Smooth muscle cell (in vitro differentiated cells): ENCODE data around the gene DRAM2. TPM values are rescaled to one million over a fixed set of nuclear protein-coding genes. Genes with fewer than 3 reads are reported as not detected.

Experiments
- DNase-seq: peaks from one replicate; lab custom pipeline; 2025; ENCODE audit not compliant: unreplicated experiment; lab: John Stamatoyannopoulos, UW
- H2AFZ ChIP-seq: fragments of 200-600 bp; sonication (generic); 2 replicates; pipeline ENCODE4 v1.6.0; 2016; ENCODE audit warnings: antibody characterized with exemption, low read depth, mild to moderate bottlenecking
- H3F3A ChIP-seq: fragments of 200-600 bp; sonication (generic); 2 replicates; pipeline ENCODE4 v1.6.0; 2017; ENCODE audit warnings: antibody characterized with exemption, low read depth
- H3K27ac ChIP-seq: fragments of 200-600 bp; sonication (generic); 2 replicates; pipeline ENCODE4 v1.5.1; 2016; ENCODE audit warnings: low read depth, mild to moderate bottlenecking
- H3K27me3 ChIP-seq: fragments of 200-600 bp; sonication (generic); 2 replicates; pipeline ENCODE4 v1.6.1; 2016; ENCODE audit warnings: low read depth, mild to moderate bottlenecking
- H3K36me3 ChIP-seq: fragments of 200-600 bp; sonication (generic); 2 replicates; pipeline ENCODE4 v1.5.1; 2016; ENCODE audit warnings: low read depth
- H3K4me1 ChIP-seq: fragments of 200-600 bp; sonication (generic); 2 replicates; pipeline ENCODE4 v1.5.1; 2016; ENCODE audit warnings: low read depth
- H3K4me2 ChIP-seq: fragments of 200-600 bp; sonication (generic); 2 replicates; pipeline ENCODE4 v1.6.0; 2016; ENCODE audit warnings: mild to moderate bottlenecking
- H3K4me3 ChIP-seq: fragments of 200-600 bp; sonication (generic); 2 replicates; pipeline ENCODE4 v1.5.1; 2016; ENCODE audit warnings: mild to moderate bottlenecking
- H3K79me2 ChIP-seq: fragments of 200-600 bp; sonication (generic); 2 replicates; pipeline ENCODE4 v1.6.0; 2016; ENCODE audit warnings: low read depth, mild to moderate bottlenecking
- H3K9ac ChIP-seq: fragments of 200-600 bp; sonication (generic); 2 replicates; pipeline ENCODE4 v1.6.0; 2016; ENCODE audit warnings: low read depth
- H3K9me3 ChIP-seq: fragments of 200-600 bp; sonication (generic); replicated peaks from 2 replicates; pipeline ENCODE4 v1.5.1; 2016; ENCODE audit warnings: low read depth
- H4K20me1 ChIP-seq: fragments of 200-600 bp; sonication (generic); 2 replicates; pipeline ENCODE4 v1.6.0; 2016; ENCODE audit warnings: low read depth
- WGBS: methylation state at CpG from one replicate; pipeline ENCODE4 v1.1.7; 2016; ENCODE audit warnings: low lambda C conversion rate; 5-methylcytosine and 5-hydroxymethylcytosine counted together
- polyA plus RNA-seq: library from polyadenylated mRNA; unstranded; fragments of >200 nt; fragmentation: Nextera tagmentation; extraction: Ambion mirVana; gene quantifications from 2 replicates; pipeline ENCODE4 v1.2.1, GENCODE V29; 2016
- total RNA-seq: library from RNA; depleted of rRNA; stranded (reverse); fragments of >200 nt; gene quantifications from 2 replicates; pipeline ENCODE4 v1.2.3, GENCODE V29; 2014
- TF ChIP-seq, protein P1 (sequence below): fragments of 200-600 bp; sonication (generic); IDR thresholded peaks from 2 replicates; pipeline ENCODE4 v1.5.1; 2017; ENCODE audit warnings: borderline replicate concordance, mild to moderate bottlenecking, antibody characterized with exemption; ENCODE audit not compliant: insufficient read depth, poor library complexity, severe bottlenecking

The DRAM2 gene
- total and polyA plus RNA-seq, 2 experiments from 2014 or later: 80.3 to 122 TPM

GRCh38 chr1:111154021-111154999, 14.4 kb upstream of the DRAM2 start:
- TF ChIP-seq, protein P1, sequence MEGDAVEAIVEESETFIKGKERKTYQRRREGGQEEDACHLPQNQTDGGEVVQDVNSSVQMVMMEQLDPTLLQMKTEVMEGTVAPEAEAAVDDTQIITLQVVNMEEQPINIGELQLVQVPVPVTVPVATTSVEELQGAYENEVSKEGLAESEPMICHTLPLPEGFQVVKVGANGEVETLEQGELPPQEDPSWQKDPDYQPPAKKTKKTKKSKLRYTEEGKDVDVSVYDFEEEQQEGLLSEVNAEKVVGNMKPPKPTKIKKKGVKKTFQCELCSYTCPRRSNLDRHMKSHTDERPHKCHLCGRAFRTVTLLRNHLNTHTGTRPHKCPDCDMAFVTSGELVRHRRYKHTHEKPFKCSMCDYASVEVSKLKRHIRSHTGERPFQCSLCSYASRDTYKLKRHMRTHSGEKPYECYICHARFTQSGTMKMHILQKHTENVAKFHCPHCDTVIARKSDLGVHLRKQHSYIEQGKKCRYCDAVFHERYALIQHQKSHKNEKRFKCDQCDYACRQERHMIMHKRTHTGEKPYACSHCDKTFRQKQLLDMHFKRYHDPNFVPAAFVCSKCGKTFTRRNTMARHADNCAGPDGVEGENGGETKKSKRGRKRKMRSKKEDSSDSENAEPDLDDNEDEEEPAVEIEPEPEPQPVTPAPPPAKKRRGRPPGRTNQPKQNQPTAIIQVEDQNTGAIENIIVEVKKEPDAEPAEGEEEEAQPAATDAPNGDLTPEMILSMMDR: no peak

DNA sequence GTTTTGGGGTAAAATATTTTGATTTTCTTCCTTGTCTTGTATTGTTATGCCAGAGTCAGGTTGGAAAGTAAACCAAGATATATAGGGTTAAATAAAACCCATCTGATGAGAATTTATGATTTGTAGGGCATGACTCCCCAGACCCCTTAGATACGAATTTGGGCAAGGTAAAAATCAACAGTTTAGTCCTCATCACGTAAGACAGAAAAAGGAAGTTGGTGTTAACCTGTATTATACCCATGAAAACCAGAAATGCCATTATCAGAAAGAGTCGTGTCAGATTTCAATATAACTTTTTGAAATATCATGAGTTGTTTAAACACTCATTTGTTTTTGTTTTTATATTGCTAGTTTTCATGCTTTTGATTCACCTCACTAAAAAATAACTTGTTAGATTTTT, 11.9 kb upstream of the DRAM2 start:
- no peaks in the 10 kb centered on the region for H3F3A ChIP-seq
- H2AFZ ChIP-seq: no peak overlapping the region
- no peak for DNase-seq
- no peak overlapping the region for H3K9ac ChIP-seq
- TF ChIP-seq, protein P1: no peak
- H3K36me3 ChIP-seq: peaks cover 13% of the 10 kb centered on the region
- peaks cover 59% of the 10 kb centered on the region for H4K20me1 ChIP-seq
- peaks cover 67% of the 10 kb centered on the region for H3K79me2 ChIP-seq
- H3K4me1 ChIP-seq: no peaks in the 10 kb centered on the region
- H3K4me3 ChIP-seq: no peak overlapping the region
- H3K27me3 ChIP-seq: no peaks in the 10 kb centered on the region
- H3K9me3 ChIP-seq: no peaks in the 10 kb centered on the region
- no peak overlapping the region for H3K27ac ChIP-seq
- WGBS: 93% methylated on average over 3 of the region's 3 CpGs
- no peak overlapping the region for H3K4me2 ChIP-seq

More at GRCh38 chr1:111154021-111154999, 14.4 kb upstream of the DRAM2 start:
- Histone ChIP-seq H3K27me3 (no peaks in the 10 kb centered on the region), H3K4me1 (no peaks in the 10 kb centered on the region), H3K36me3 (peaks cover 15% of the 10 kb centered on the region), H3F3A (no peaks in the 10 kb centered on the region), H3K4me2 (no peak overlapping the region), H3K79me2 (peaks cover 65% of the 10 kb centered on the region), H2AFZ (no peak overlapping the region), H3K4me3 (no peak overlapping the region), H3K9ac (no peak overlapping the region), H3K27ac (no peak overlapping the region), H4K20me1 (peaks cover 58% of the 10 kb centered on the region), H3K9me3 (no peaks in the 10 kb centered on the region)
- 84% methylated on average over 5 of the region's 5 CpGs for WGBS
- no peak for DNase-seq

DNA sequence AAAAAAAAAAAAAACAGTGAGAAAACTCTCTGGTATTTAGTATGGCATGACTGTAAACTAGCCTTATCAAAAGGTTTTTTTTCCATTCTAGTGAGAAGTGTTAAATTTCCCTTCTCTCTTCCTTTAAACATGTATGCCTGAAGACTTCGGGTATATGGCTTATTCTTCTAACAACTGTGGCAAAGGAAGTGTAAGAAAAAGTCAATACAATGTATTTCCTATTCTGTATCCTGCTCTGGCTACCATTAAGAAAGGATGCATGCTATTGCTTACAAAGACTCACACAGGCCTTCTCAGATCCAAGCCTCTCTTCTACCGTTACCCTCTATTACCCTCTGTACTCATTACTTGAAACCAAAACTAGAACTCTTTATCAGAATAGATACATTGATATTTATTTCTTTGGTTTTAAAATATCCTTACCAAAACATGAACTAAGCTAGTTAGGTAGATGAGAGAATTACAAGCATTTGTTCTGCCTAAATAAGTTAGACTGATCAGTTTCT, 8.5 kb upstream of the DRAM2 start:
- no peak overlapping the region for H3K4me2 ChIP-seq
- peaks cover 60% of the 10 kb centered on the region for H4K20me1 ChIP-seq
- peaks cover 68% of the 10 kb centered on the region for H3K79me2 ChIP-seq
- H3K9me3 ChIP-seq: no peaks in the 10 kb centered on the region
- no peak overlapping the region for H3K4me3 ChIP-seq
- H3K4me1 ChIP-seq: no peaks in the 10 kb centered on the region
- no peaks in the 10 kb centered on the region for H3F3A ChIP-seq
- H2AFZ ChIP-seq: no peak overlapping the region
- TF ChIP-seq, protein P1: no peak
- no peak for DNase-seq
- H3K27ac ChIP-seq: no peak overlapping the region
- 87% methylated on average over 2 of the region's 2 CpGs for WGBS
- peaks cover 8% of the 10 kb centered on the region for H3K36me3 ChIP-seq
- H3K9ac ChIP-seq: no peak overlapping the region
- no peaks in the 10 kb centered on the region for H3K27me3 ChIP-seq
